ENCODE measurements around the gene SUV39H2.
"Not testable (repeated sequence)": the region's sequence is repeated elsewhere in the genome, so short reads cannot be mapped to it uniquely, and the experiment has no call there.

Gene SUV39H2

DNA sequence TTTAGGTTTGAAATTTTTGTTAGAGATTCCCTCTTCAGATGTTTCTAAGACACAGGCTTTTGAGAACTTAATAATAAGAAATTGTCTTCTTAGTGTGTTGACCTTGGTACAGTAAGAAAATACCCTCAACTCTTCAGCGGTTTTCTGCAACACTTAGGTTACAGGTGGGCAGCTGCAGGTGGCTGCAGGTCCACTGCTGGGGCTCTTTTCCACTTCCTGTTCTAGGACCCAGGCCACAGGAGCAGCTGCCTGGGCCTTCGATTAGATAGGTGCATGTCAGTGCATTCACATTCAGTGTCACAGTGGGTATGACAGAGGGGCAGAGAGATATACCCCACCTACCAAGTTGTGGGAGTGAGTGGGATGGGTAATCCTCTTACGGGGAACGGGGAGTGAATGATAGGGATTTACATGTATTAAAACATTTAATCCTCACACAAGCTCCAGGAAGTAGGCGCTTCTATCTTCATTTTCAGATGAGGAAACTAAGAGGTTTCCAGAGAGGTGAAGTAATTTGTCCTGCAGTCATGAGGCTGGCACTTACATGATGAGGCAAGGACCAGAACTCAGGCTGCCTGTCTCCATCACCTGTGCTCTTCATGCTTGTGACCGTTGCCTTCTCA is 20.2 kb upstream of the SUV39H2 start:
- TF ChIP-seq POLR2A (IDR thresholded peaks at IDR 0.05; ENCODE audit: low read depth, low read length), result no peak
- FAIRE-seq (no peak), DNase-seq (ENCODE audit: insufficient read length, low spot score) (no peak)

DNA sequence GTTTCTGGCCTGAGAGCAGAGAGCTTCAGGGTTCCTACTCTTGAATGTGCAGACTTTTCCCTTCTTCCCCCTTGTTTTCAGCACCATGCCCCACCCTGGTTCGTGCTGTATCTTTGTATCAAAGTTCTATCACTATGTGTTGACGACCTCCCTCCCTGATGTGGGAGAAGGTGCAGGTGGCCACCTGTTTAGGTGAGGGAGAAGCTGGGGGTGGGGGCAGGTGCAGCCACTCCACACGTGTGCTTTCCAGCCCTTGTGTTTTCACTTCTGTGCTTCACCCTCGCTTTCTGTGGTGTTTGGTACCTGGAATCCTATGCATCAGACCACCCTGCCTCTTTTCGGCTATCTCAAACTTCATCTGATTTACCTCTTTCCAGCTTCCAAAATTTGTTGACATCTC is 19.6 kb upstream of the SUV39H2 start:
- no peak for DNase-seq (ENCODE audit: insufficient read length, low spot score)
- no peak for FAIRE-seq
- no peak for TF ChIP-seq POLR2A (IDR thresholded peaks at IDR 0.05; ENCODE audit: low read depth, low read length)

DNA sequence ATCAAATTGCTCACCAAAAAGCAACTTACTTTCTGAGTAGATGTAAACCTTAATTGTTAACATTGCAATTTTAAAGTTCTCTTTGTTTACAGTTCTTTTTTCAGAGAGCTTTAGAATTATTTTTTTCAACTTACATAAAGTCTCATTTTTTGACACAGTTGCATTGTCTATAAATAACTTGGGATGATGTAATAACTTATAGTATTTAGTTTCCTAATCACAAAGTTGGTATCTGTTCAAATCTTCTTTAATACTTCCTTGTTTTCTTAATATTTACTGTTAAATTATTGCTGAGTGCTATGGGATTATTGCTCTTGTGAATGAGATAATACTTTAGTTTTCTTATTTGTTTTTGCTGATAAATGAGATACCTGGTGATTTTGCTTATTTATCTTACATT is 18.9 kb upstream of the SUV39H2 start:
- DNase-seq (ENCODE audit: insufficient read length, low spot score), result no peak
- no peak for FAIRE-seq
- no peak for TF ChIP-seq POLR2A (IDR thresholded peaks at IDR 0.05; ENCODE audit: low read depth, low read length)

DNA sequence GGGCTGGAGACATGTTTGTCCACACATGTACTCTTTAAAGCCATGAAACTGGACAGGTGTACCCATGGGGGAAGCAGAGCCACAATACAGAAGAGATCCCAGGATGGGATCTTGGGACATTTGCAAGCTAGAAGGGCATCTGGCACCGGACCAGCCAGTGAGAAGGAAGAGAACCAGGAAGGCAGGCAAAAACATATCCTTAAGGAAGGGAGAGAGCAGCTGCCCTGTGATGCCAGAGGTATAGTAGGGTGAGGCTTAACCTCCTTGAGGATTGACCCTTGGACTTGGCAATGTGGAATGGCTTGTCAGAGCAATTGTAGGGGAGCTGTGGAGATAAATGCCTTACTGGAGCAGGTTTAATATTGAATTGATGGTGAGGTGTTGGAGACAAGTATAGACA is 17.9 kb upstream of the SUV39H2 start:
- TF ChIP-seq POLR2A (IDR thresholded peaks at IDR 0.05; ENCODE audit: low read depth, low read length), result no peak
- no peak for FAIRE-seq

DNA sequence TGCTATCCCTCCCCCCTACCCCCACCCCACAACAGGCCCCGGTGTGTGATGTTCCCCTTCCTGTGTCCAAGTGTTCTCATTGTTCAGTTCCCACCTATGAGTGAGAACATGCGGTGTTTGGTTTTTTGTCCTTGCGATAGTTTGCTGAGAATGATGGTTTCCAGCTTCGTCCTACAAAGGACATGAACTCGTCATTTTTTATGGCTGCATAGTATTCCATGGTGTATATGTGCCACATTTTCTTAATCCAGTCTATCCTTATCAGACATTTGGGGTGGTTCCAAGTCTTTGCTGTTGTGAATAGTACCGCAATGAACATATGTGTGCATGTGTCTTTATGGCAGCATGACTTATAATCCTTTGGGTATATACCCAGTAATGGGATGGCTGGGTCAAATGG is 14.2 kb upstream of the SUV39H2 start:
- FAIRE-seq, result not testable (repeated sequence)

More for the DNA sequence above, 17.9 kb upstream of the SUV39H2 start:
- DNase-seq (ENCODE audit: insufficient read length, low spot score), result no peak

DNA sequence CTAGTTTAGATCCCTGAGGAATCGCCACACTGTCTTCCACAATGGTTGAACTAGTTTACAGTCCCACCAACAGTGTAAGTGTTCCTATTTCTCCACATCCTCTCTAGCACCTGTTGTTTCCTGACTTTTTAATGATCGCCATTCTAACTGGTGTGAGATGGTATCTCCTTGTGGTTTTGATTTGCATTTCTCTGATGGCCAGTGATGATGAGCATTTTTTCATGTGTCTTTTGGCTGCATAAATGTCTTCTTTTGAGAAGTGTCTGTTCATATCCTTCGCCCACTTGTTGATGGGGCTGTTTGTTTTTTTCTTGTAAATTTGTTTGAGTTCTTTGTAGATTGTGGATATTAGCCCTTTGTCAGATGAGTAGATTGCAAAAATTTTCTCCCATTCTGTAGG is 13.8 kb upstream of the SUV39H2 start:
- DNase-seq (ENCODE audit: insufficient read length, low spot score); FAIRE-seq: not testable (repeated sequence)

More for the DNA sequence above, 14.2 kb upstream of the SUV39H2 start:
- not testable (repeated sequence) for DNase-seq (ENCODE audit: insufficient read length, low spot score)

DNA sequence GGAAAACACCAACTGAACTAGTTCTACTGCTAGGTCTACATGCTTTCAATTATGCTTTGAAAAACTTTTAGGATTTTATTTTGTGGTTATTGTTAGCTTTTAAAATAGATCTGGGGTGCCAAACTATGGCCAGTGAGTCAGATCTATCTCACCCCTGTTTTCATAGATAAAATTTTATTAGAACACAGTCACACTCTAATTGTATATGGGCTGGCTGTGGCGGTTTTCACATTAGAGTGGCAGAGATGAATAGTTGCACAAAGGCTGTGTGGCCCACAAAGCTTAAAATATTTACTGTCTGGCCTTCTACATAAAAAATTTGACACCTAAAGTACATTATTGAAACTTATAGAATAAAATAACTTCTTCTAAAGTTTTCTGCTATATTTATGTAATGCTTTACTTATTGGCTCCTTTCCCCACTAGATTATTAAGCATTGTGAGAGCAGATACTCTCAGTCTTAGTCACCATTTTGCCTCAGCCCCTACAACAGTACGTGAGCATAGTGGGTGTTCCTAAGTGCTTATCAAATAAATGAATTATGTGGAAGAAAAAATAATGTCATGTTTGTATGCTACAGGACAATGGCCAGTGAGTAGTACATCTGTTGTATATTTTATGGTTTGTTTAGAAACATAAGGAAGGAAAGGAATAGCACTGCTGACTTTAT is 5.4 kb upstream of the SUV39H2 start:
- peak; percentile 91 for FAIRE-seq

DNA sequence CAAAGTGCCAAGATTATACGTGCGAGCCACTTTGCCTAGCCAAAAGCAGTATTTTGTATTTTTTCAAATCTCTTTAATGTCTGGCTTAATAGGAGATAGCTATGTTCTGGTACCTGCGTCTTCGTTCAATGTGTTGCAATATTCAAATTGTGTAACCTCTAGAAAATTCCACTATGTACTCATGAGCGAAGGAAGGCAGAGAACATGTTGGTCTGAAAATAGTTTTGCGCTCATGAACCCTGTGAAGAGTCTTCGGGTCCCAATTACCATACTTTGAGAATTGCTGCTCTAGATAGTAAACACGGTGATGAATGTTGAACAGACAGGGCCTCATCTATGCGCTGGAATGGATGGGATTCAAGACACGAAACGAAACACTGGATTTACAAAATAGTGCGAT is 2.7 kb upstream of the SUV39H2 start:
- TF ChIP-seq POLR2A (IDR thresholded peaks at IDR 0.05; ENCODE audit: low read depth, low read length), result no peak
- FAIRE-seq, result no peak
- DNase-seq (ENCODE audit: insufficient read length, low spot score), result no peak

More for the DNA sequence above, 5.4 kb upstream of the SUV39H2 start:
- TF ChIP-seq POLR2A (IDR thresholded peaks at IDR 0.05; ENCODE audit: low read depth, low read length), result no peak
- DNase-seq (ENCODE audit: insufficient read length, low spot score), result peak; percentile 19

DNA sequence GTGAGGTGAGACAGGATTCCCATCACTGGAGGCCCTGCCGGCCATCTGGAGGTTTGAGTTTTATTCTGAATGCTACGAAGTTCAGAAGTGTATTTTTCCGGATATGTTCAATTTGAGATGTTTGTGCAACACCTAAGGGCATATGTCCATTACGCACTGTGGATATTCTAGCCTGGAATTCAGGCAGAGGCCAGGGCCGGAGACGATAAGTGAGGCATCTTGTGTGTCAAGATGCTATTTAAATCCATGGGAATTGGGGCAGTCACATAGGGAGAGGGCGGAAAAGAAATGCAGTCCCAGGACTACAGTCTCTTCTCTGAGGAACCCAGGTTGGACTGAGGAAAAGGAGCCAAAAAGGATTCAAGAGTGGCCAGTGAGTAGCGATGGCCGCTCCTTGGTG is 1.9 kb upstream of the SUV39H2 start:
- DNase-seq (ENCODE audit: insufficient read length, low spot score) (no peak), FAIRE-seq (no peak)
- TF ChIP-seq POLR2A (IDR thresholded peaks at IDR 0.05; ENCODE audit: low read depth, low read length), result no peak

DNA sequence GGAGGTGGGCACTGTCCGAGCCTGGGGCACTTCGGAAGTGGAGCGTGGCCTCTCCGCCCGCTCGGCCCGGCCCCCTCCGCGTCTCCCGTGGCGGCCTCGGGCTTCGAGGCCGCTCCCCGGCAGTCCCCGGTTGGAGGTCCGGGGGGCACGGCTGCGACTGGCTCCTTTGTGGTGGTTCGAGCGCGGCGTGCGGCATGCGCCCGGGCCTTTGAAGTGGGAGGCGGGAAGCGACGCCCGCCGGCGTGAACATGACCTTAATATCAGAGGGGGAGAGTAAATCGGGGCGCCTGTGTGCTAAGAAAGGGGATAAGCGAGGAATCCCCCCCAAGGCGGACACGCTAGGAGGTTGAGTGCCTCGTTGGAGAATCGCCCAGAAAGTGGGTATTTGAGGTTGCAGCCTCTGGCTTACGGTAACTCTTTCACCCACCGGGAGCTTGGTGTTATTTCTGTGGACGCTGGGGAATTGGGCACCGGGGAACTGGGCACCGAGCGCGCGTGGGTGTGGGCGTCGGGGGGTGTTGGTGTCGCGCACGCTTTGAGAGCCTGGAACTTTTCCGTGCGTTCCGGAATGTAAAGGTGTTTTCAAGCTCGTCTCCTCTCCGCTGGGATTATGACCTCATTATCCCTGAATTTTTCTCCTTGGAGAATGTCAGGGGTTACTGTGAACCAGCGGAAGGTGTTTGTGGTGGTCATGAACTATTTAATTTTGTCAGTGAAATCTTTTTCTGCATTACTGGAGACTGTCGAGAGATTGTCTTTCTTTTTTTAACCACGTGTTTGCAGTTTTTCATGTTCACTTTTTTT is 660 bp downstream of the SUV39H2 start:
- DNase-seq (ENCODE audit: insufficient read length, low spot score) (peak; percentile 28), FAIRE-seq (peak; percentile 50)
- TF ChIP-seq POLR2A (IDR thresholded peaks at IDR 0.05; ENCODE audit: low read depth, low read length), result no peak

DNA sequence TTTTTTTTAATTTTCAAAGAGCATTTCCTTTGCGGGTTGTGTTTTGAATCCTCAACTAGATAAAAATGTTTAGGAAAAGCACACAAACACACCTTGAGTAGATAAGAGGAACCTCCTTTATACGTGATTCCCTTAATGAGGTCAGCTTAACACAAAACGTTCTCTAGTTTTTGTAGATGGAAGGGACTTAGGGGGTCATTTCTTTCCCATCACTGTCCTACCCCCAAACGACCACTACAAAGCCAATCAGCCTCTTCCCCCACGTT is 1.2 kb downstream of the SUV39H2 start:
- FAIRE-seq, result peak; percentile 20
- peak; percentile 7 for DNase-seq (ENCODE audit: insufficient read length, low spot score)

DNA sequence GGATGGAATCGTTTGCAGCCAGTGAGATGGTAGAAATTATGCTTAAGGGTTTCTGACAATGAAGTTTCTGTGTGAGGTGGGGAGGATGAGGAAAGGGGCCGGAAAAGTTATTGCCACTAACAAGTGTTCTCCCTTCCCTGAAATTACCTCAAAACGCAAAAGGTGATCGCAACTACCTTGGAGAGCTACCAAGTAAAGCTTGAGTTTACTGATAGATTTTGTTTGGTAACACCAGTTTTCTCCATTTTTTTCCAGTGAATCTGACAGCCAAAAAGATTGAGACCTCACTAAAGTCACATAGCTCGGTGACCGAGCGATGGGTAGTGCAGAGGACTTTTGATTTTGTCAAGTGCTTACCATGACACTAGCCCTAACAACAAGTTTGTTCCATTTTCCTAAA is 1.6 kb downstream of the SUV39H2 start:
- FAIRE-seq, result no peak
- TF ChIP-seq POLR2A (IDR thresholded peaks at IDR 0.05; ENCODE audit: low read depth, low read length), result no peak
- DNase-seq (ENCODE audit: insufficient read length, low spot score), result no peak

More for the DNA sequence above, 1.2 kb downstream of the SUV39H2 start:
- TF ChIP-seq POLR2A (IDR thresholded peaks at IDR 0.05; ENCODE audit: low read depth, low read length), result no peak

DNA sequence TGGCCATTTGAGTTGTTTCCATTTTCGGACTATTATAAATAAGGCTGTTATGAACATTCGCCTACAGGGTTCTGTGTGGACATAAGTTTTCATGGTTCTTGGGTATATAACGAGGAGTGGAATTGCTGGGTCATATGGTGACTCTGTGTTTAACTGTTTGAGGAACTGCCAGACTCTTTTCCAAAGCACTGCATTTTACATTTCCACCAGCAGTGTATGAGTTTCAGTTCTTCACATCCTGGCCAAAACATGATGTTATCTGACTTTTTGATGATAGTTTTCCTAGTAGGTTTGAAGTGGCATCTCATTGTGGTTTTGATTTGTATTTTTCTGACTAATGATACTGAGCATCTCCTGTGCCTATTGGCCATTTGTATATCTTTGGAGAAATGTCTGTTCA is 5.4 kb downstream of the SUV39H2 start:
- no peak for TF ChIP-seq POLR2A (IDR thresholded peaks at IDR 0.05; ENCODE audit: low read depth, low read length)
- no peak for FAIRE-seq
- DNase-seq (ENCODE audit: insufficient read length, low spot score), result no peak

DNA sequence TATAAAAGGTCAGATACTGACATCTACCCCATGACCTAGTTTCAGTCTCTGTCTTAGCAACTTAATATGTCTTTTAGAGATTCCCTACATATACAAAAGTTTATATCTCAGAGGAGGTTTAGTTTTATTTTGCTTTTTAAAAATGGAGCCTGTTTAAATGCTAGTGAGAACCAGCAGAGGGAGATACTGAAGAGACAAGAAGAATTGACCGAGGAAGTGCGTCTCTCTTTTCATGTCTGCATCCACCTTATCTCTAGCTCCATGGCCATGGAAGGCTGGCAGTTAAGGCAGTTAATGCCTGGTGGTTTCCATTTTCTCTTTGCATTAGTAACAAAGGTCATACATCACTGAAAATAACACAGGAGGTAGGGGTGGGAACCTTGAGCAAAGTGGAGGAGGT is 10.7 kb downstream of the SUV39H2 start:
- TF ChIP-seq POLR2A (IDR thresholded peaks at IDR 0.05; ENCODE audit: low read depth, low read length), result no peak
- DNase-seq (ENCODE audit: insufficient read length, low spot score) (no peak), FAIRE-seq (no peak)

DNA sequence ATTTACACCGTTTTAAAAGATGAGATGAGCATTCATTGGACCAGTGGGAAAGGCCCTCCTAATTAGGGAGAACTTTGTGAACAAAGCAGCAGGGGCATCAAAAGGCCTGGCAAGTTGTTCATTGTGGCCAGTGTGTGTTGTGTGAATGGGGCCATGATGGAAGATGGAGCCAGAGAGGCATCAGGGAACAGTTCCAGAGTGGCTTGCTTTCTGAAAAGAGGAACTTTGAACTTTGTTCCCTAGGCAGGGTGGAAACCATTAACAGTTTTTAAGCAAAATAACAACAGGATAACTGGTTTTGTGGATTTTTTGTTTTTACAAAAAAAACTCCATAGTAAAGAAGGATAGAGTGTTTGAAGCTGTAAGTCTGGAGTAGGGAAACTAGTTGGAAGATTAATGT is 12.5 kb downstream of the SUV39H2 start:
- DNase-seq (ENCODE audit: insufficient read length, low spot score) (no peak), FAIRE-seq (no peak)
- no peak for TF ChIP-seq POLR2A (IDR thresholded peaks at IDR 0.05; ENCODE audit: low read depth, low read length)

Measured in H54 (cell line).